ENCODE data around the gene CCDC117. TPM values are rescaled to one million over a fixed set of nuclear protein-coding genes. Genes with fewer than 3 reads are reported as not detected.
"Not testable (repeated sequence)": the region's sequence is repeated elsewhere in the genome, so short reads cannot be mapped to it uniquely, and the experiment has no call there.

Gene CCDC117
- total RNA-seq, 2 donors from 2014 or later = 29.5 to 54.4 TPM

- H3K4me1 ChIP-seq (replicated peaks) = no peaks in the 10 kb centered on the region
- peak in 1 of 4 experiments; percentile 8 for TF ChIP-seq CTCF (IDR thresholded peaks at IDR 0.05)
- no peak for TF ChIP-seq POLR2AphosphoS5 (IDR thresholded peaks at IDR 0.05)
- H3K36me3 ChIP-seq = no peaks in the 10 kb centered on the region
- no peak overlapping the region for H3K4me3 ChIP-seq
- WGBS = 56% methylated on average over 7 of the region's 7 CpGs
- H3K9me3 ChIP-seq = no peaks in the 10 kb centered on the region
- intact Hi-C loops (cut with DNase I) = no loop called here
- no peak for DNase-seq (ENCODE audit: low spot score)
- H3K27me3 ChIP-seq (replicated peaks; ENCODE audit: insufficient read depth) = no peaks in the 10 kb centered on the region
- peak overlapping the region; percentile 100 for H3K27ac ChIP-seq
Measured at GRCh38 chr22:28802595-28803123, 30.2 kb downstream of the CCDC117 start.

GRCh38 chr22:28805426-28805825 lies 32.9 kb downstream of the CCDC117 start:
- H3K4me3 ChIP-seq; H3K36me3 ChIP-seq; H3K9me3 ChIP-seq; H3K4me1 ChIP-seq (replicated peaks); H3K27me3 ChIP-seq (replicated peaks; ENCODE audit: insufficient read depth); DNase-seq (ENCODE audit: low spot score); H3K27ac ChIP-seq; intact Hi-C loops (cut with DNase I): not testable (repeated sequence)
- 94% methylated on average over 5 of the region's 5 CpGs for WGBS

- TF ChIP-seq POLR2AphosphoS5 (IDR thresholded peaks at IDR 0.05) = no peak
- no peak for TF ChIP-seq CTCF (IDR thresholded peaks at IDR 0.05)
- TF ChIP-seq POLR2A (IDR thresholded peaks at IDR 0.05) = no peak
- no peak overlapping the region for H3K27ac ChIP-seq
Measured at GRCh38 chr22:28808716-28809355, 36.3 kb downstream of the CCDC117 start.

GRCh38 chr22:28810821-28811491 lies 38.5 kb downstream of the CCDC117 start:
- Histone ChIP-seq H3K4me1 (replicated peaks) (peaks cover 11% of the 10 kb centered on the region), H3K9me3 (no peaks in the 10 kb centered on the region), H3K36me3 (no peaks in the 10 kb centered on the region), H3K4me3 (no peak overlapping the region), H3K27ac (peak overlapping the region; percentile 18 to 58), H3K27me3 (replicated peaks; ENCODE audit: insufficient read depth) (no peaks in the 10 kb centered on the region)
- DNase-seq (ENCODE audit: low spot score) = no peak
- intact Hi-C loops (cut with DNase I) = no loop called here
- 48% methylated on average over 13 of the region's 13 CpGs for WGBS
- no peak for TF ChIP-seq POLR2A (IDR thresholded peaks at IDR 0.05)
- no peak for TF ChIP-seq CTCF (IDR thresholded peaks at IDR 0.05)
- no peak for TF ChIP-seq POLR2AphosphoS5 (IDR thresholded peaks at IDR 0.05)

More at GRCh38 chr22:28808716-28809355, 36.3 kb downstream of the CCDC117 start:
- Histone ChIP-seq H3K36me3 (no peaks in the 10 kb centered on the region), H3K4me1 (replicated peaks) (peaks cover 8% of the 10 kb centered on the region), H3K4me3 (no peak overlapping the region), H3K9me3 (no peaks in the 10 kb centered on the region), H3K27me3 (replicated peaks; ENCODE audit: insufficient read depth) (no peaks in the 10 kb centered on the region)
- intact Hi-C loops (cut with DNase I) = no loop called here
- no peak for DNase-seq (ENCODE audit: low spot score)

- no peak for DNase-seq (ENCODE audit: low spot score)
- H3K9me3 ChIP-seq = no peaks in the 10 kb centered on the region
- H3K36me3 ChIP-seq = no peaks in the 10 kb centered on the region
- 44% methylated on average over 5 of the region's 5 CpGs for WGBS
- peak overlapping the region; percentile 18 to 58 for H3K27ac ChIP-seq
- TF ChIP-seq POLR2A (IDR thresholded peaks at IDR 0.05) (no peak), POLR2AphosphoS5 (IDR thresholded peaks at IDR 0.05) (no peak)
- intact Hi-C loops (cut with DNase I) = no loop called here
- peaks cover 11% of the 10 kb centered on the region for H3K4me1 ChIP-seq (replicated peaks)
- H3K4me3 ChIP-seq = no peak overlapping the region
- H3K27me3 ChIP-seq (replicated peaks; ENCODE audit: insufficient read depth) = no peaks in the 10 kb centered on the region
Measured at GRCh38 chr22:28812516-28812915, 40.0 kb downstream of the CCDC117 start.
